Hematopoietic multipotent progenitor cell treated with erythropoietin and hydrocortisone succinate and interleukin-3 and kit ligand, for 4 days (in vitro differentiated cells): Measurements from ENCODE around the gene CCNYL1.
"Not testable (repeated sequence)": the region's sequence is repeated elsewhere in the genome, so short reads cannot be mapped to it uniquely, and the experiment has no call there.

ENCODE experiments used
- DNase-seq: peaks from one replicate; pipeline ENCODE4 v3.0.0-alpha.2; 2015

CCNYL1 gene

GRCh38 chr2:207698301-207698700 lies 13.1 kb upstream of the CCNYL1 start:
- DNase-seq, result peak; percentile 22

- no peak for DNase-seq
Measured at GRCh38 chr2:207704078-207704477, 7.4 kb upstream of the CCNYL1 start.

- DNase-seq, result no peak
Measured at GRCh38 chr2:207704671-207705070, 6.8 kb upstream of the CCNYL1 start.

- DNase-seq, result peak; percentile 17
Measured at GRCh38 chr2:207706936-207707860, 4.2 kb upstream of the CCNYL1 start.

GRCh38 chr2:207711750-207712530 lies 500 bp downstream of the CCNYL1 start:
- DNase-seq, result peak; percentile 54

GRCh38 chr2:207716056-207716455 lies 4.6 kb downstream of the CCNYL1 start:
- no peak for DNase-seq

GRCh38 chr2:207718521-207718920 lies 7.1 kb downstream of the CCNYL1 start:
- no peak for DNase-seq

GRCh38 chr2:207719008-207719407 lies 7.6 kb downstream of the CCNYL1 start:
- DNase-seq, result no peak

- DNase-seq, result not testable (repeated sequence)
Measured at GRCh38 chr2:207719655-207720054, 8.2 kb downstream of the CCNYL1 start.

- DNase-seq, result no peak
Measured at GRCh38 chr2:207720517-207721187, 9.2 kb downstream of the CCNYL1 start.

- no peak for DNase-seq
Measured at GRCh38 chr2:207722773-207723424, 11.5 kb downstream of the CCNYL1 start.

- DNase-seq, result not testable (repeated sequence)
Measured at GRCh38 chr2:207723425-207723787, 12.0 kb downstream of the CCNYL1 start.

GRCh38 chr2:207724113-207724512 lies 12.7 kb downstream of the CCNYL1 start:
- no peak for DNase-seq

- DNase-seq, result no peak
Measured at GRCh38 chr2:207725873-207726578, 14.6 kb downstream of the CCNYL1 start.

GRCh38 chr2:207727261-207727660 lies 15.8 kb downstream of the CCNYL1 start:
- DNase-seq, result no peak

GRCh38 chr2:207729465-207729998 lies 18.1 kb downstream of the CCNYL1 start:
- no peak for DNase-seq

- no peak for DNase-seq
Measured at GRCh38 chr2:207731138-207731537, 19.7 kb downstream of the CCNYL1 start.

- DNase-seq, result no peak
Measured at GRCh38 chr2:207733597-207734240, 22.3 kb downstream of the CCNYL1 start.

GRCh38 chr2:207734264-207734635 lies 22.8 kb downstream of the CCNYL1 start:
- DNase-seq, result peak; percentile 76

- DNase-seq, result no peak
Measured at GRCh38 chr2:207734636-207735512, 23.4 kb downstream of the CCNYL1 start.
